PC-3 (cell line): Measurements from ENCODE around the gene FUNDC1. TPM values are rescaled to one million over a fixed set of nuclear protein-coding genes. Genes with fewer than 3 reads are reported as not detected.
"Not testable (repeated sequence)": the region's sequence is repeated elsewhere in the genome, so short reads cannot be mapped to it uniquely, and the experiment has no call there.

Experiments used
- ATAC-seq: fragments of 200-7000 bp; cut with Tn5 transposase; 2 replicates; pipeline ENCODE4 v1.9.1; 2020; ENCODE audit warnings: mild to moderate bottlenecking, moderate library complexity
- BruUV-seq: library from RNA; stranded (reverse); fragments of 400-500 nt; replicated peaks from 2 replicates; lab custom pipeline; 2021; lab: Mats Ljungman, UMichigan
- CTCF ChIA-PET: fragments of 300-600 bp; sonication (Branson Sonifier 250); formaldehyde crosslinking; loops from one replicate; lab custom pipeline; 2022; ENCODE audit warnings: antibody characterized with exemption; lab: Charles Lee
- POLR2A ChIA-PET: fragments of 300-600 bp; sonication (Branson Sonifier 250); formaldehyde crosslinking; loops from one replicate; lab custom pipeline; 2022; ENCODE audit warnings: antibody characterized with exemption; ENCODE audit not compliant: unreplicated experiment; lab: Charles Lee
- DNase-seq: peaks from one replicate; pipeline ENCODE4 v3.0.0-alpha.2; 2015
- H2AFZ ChIP-seq: fragments of 300-600 bp; sonication (generic); 2 replicates; pipeline ENCODE4 v1.6.0; 2016; ENCODE audit warnings: antibody characterized with exemption, low read length
- H3F3A ChIP-seq: fragments of 300-600 bp; sonication (generic); one replicate; pipeline ENCODE4 v1.6.0; 2017; ENCODE audit warnings: antibody characterized with exemption, low read length, control low read depth, mild to moderate bottlenecking; ENCODE audit not compliant: unreplicated experiment
- H3K27ac ChIP-seq: fragments of 300-600 bp; sonication (generic); 2 replicates; pipeline ENCODE4 v1.5.1; 2016; ENCODE audit warnings: mild to moderate bottlenecking, low read length
- H3K27me3 ChIP-seq: fragments of 300-600 bp; sonication (generic); 2 replicates; pipeline ENCODE4 v1.6.1; 2016; ENCODE audit warnings: low read length, mixed read lengths
- H3K36me3 ChIP-seq: fragments of 300-600 bp; sonication (generic); 2 replicates; pipeline ENCODE4 v1.6.1; 2016; ENCODE audit warnings: low read depth, mixed run types, low read length, mixed read lengths
- H3K4me1 ChIP-seq: fragments of 300-600 bp; sonication (generic); 2 replicates; pipeline ENCODE4 v1.5.1; 2016; ENCODE audit warnings: low read length; ENCODE audit not compliant: insufficient read depth
- H3K4me2 ChIP-seq: fragments of 300-600 bp; sonication (generic); 2 replicates; pipeline ENCODE4 v1.6.0; 2016; ENCODE audit warnings: low read length
- H3K4me3 ChIP-seq: fragments of 300-600 bp; sonication (generic); 2 replicates; pipeline ENCODE4 v1.5.1; 2016; ENCODE audit warnings: mild to moderate bottlenecking, low read length, mixed read lengths
- H3K79me2 ChIP-seq: fragments of 300-600 bp; sonication (generic); 2 replicates; pipeline ENCODE4 v1.6.1; 2017; ENCODE audit warnings: low read length, mixed read lengths
- H3K9ac ChIP-seq: fragments of 300-600 bp; sonication (generic); 2 replicates; pipeline ENCODE4 v1.6.0; 2016; ENCODE audit warnings: mild to moderate bottlenecking, low read length
- H3K9me2 ChIP-seq: fragments of 300-600 bp; sonication (generic); replicated peaks from 2 replicates; pipeline ENCODE4 v1.6.1; 2016; ENCODE audit warnings: mixed run types, low read length, mixed read lengths
- H3K9me3 ChIP-seq: fragments of 300-600 bp; sonication (generic); 2 replicates; pipeline ENCODE4 v1.6.1; 2016; ENCODE audit warnings: low read length, mixed read lengths
- H4K20me1 ChIP-seq: fragments of 300-600 bp; sonication (generic); 2 replicates; pipeline ENCODE4 v1.6.1; 2016; ENCODE audit warnings: low read length, mixed read lengths
- CTCF ChIP-seq: fragments of 300-600 bp; sonication (generic); conservative IDR thresholded peaks from 2 replicates; pipeline ENCODE4 v1.5.1; 2017; ENCODE audit warnings: antibody characterized with exemption, low read depth, mild to moderate bottlenecking, low read length
- EZH2 ChIP-seq: fragments of 300-600 bp; sonication (generic); IDR thresholded peaks from one replicate; pipeline ENCODE4 v1.6.1; 2017; ENCODE audit warnings: antibody characterized with exemption, mild to moderate bottlenecking, low read length; ENCODE audit not compliant: unreplicated experiment
- EZH2phosphoT487 ChIP-seq: fragments of 300-600 bp; sonication (generic); IDR thresholded peaks from 2 replicates; pipeline ENCODE4 v1.6.1; 2018; ENCODE audit warnings: mild to moderate bottlenecking, antibody characterized with exemption, low read length, borderline replicate concordance
- intact Hi-C: fragments of 100-400 bp; cut with micrococcal nuclease; formaldehyde crosslinking; loops from 2 replicates; pipeline ENCODE4 v1.9.0; 2023
- total RNA-seq: library from RNA; depleted of rRNA; stranded (reverse); fragments of >200 nt; gene quantifications from 2 replicates; pipeline ENCODE4 v1.2.3, GENCODE V29; 2014

FUNDC1 gene
- total RNA-seq, 1 experiment from 2014 or later, result 28.0 TPM

DNA sequence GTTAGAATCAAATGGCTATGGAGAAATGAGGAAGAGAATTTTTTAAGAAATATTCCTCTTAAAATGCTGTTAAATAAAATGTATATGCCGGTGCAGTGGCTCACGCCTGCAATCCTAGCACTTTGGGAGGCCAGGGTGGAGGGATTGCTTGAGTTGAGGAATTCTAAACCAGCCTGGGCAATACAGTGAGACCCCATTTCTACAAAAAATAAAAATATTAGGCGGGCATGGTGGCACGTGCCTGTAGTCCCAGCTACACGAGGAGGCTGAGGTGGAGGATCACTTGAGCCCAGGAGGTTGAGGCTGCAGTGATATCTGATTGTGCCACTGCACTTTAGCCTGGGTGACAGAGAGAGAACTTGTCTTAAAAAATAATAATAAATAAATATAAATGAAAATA, 7.9 kb upstream of the FUNDC1 start:
- no TSS peak for BruUV-seq
- intact Hi-C loops, result no loop called here
- no peaks in the 10 kb centered on the region for H3K27me3 ChIP-seq
- CTCF ChIA-PET, result no interaction called here
- H3K27ac ChIP-seq, result no peak overlapping the region
- H3K4me3 ChIP-seq, result no peak overlapping the region
- H3K9me2 ChIP-seq, result no peaks in the 10 kb centered on the region
- H3F3A ChIP-seq, result no peaks in the 10 kb centered on the region
- no peaks in the 10 kb centered on the region for H3K36me3 ChIP-seq
- DNase-seq (no peak), ATAC-seq (no peak)
- H3K4me1 ChIP-seq, result no peaks in the 10 kb centered on the region
- POLR2A ChIA-PET, result no interaction called here
- no peak overlapping the region for H3K9ac ChIP-seq
- no peaks in the 10 kb centered on the region for H4K20me1 ChIP-seq
- H3K4me2 ChIP-seq, result no peak overlapping the region
- no peak overlapping the region for H2AFZ ChIP-seq
- H3K9me3 ChIP-seq, result no peaks in the 10 kb centered on the region
- no peaks in the 10 kb centered on the region for H3K79me2 ChIP-seq
- TF ChIP-seq CTCF (no peak), EZH2 (no peak), EZH2phosphoT487 (no peak)

DNA sequence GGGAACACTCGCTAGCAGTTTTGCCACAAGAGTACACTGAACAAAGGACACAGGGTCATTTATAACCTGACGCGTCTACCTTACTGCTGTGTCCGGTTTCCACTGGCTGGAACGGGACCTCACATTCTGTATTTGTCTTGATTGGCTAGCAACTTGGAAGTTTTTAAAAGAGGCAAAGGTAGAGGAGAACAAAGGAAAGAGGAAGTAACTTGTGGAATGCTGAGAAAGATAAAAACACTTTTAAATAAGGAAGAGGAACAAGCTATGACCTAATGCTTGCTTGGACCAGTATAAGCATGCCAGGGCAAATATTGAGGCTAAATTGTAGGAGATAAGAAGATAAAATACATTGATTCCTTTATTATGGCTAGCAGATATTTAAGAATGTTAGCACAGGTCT, 2.8 kb upstream of the FUNDC1 start:
- H3K27ac ChIP-seq, H4K20me1 ChIP-seq, H3K9me3 ChIP-seq, CTCF ChIA-PET, BruUV-seq, H3K36me3 ChIP-seq, H3K9ac ChIP-seq, H3K27me3 ChIP-seq, H3K4me3 ChIP-seq, ATAC-seq, DNase-seq, POLR2A ChIA-PET, H2AFZ ChIP-seq, H3K9me2 ChIP-seq, H3K4me2 ChIP-seq, H3F3A ChIP-seq: not testable (repeated sequence)
- Histone ChIP-seq H3K79me2 (peaks cover 22% of the 10 kb centered on the region), H3K4me1 (0 out of 2 replicates have a peak, but pooled peaks cover 13% of the 10 kb centered on the region)
- intact Hi-C loops, result loop anchor here (10.0 kb wide), 2 partner anchors 171 to 399 kb away; no protein-coding TSS in a partner anchor

GRCh38 chrX:44544036-44544435, 1.4 kb upstream of the FUNDC1 start:
- Histone ChIP-seq H3K36me3 (no peaks in the 10 kb centered on the region), H2AFZ (no peak overlapping the region), H3K9me3 (no peaks in the 10 kb centered on the region), H3K4me1 (0 out of 2 replicates have a peak, but pooled peaks cover 13% of the 10 kb centered on the region), H3K4me2 (no peak overlapping the region), H3K4me3 (no peak overlapping the region), H3K9me2 (no peaks in the 10 kb centered on the region), H3K27me3 (no peaks in the 10 kb centered on the region), H3K79me2 (peaks cover 29% of the 10 kb centered on the region), H3K9ac (no peak overlapping the region), H4K20me1 (no peaks in the 10 kb centered on the region), H3K27ac (no peak overlapping the region), H3F3A (no peaks in the 10 kb centered on the region)
- intact Hi-C loops, result loop anchor here (5.0 to 10.0 kb wide), 4 partner anchors 169 to 587 kb away; partner anchors contain the start of gene KDM6A
- TF ChIP-seq CTCF (no peak), EZH2 (no peak), EZH2phosphoT487 (no peak)
- ATAC-seq (no peak), DNase-seq (no peak)
- BruUV-seq, result no TSS peak
- ChIA-PET POLR2A (no interaction called here), CTCF (no interaction called here)
